NCI-H774 (cell line): ENCODE measurements around the gene NF1.
A peak's percentile ranks its signal among the peaks of the same experiment; 100 is the strongest.

Experiments used
- DNase-seq: peaks from one replicate; lab custom pipeline; 2025; lab: John Stamatoyannopoulos, UW

NF1 gene

DNA sequence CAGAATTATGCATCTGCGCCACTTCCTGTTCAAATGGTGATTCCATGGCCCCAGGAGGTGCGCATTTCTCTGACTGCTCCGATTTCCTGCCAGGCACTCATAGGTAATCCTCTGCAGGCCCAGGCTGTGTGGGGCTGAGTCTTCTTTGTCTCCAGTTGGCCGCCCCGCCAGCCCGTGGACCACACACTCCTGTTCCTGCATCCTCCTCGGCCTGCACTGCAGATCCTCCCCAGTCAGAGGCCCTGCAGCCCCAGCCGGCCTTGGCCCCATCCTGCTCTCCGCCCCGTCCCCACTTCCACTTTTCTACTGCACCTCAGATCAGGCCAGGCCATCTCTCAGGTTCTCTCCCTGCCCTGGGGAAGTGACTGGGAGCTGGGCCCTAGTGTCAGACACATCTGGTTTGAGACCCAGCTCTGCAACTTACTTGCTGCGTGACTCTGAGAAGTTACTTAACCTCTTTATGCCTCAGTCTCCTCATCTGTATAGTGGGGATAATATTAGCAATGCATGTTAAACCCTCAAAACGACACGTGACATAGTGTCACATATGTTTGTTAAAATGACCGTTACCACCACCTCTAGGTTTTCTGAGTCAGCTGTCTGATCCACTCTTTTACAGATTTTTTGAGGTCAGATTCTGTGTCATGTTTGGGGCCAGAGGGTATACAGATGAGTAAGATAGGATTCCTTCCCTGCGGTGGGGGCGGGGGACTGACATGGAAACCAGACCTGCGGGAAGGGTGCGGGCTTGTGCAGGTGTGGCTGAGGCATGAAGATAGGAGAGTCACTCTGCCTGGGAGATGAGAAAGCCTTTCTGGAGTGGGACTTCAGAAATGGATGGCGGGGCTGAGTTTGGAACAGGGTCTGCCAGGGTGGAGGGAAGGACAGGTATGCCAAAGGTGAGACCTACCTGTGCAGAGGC, 309.5 kb downstream of the NF1 start:
- no peak for DNase-seq

DNA sequence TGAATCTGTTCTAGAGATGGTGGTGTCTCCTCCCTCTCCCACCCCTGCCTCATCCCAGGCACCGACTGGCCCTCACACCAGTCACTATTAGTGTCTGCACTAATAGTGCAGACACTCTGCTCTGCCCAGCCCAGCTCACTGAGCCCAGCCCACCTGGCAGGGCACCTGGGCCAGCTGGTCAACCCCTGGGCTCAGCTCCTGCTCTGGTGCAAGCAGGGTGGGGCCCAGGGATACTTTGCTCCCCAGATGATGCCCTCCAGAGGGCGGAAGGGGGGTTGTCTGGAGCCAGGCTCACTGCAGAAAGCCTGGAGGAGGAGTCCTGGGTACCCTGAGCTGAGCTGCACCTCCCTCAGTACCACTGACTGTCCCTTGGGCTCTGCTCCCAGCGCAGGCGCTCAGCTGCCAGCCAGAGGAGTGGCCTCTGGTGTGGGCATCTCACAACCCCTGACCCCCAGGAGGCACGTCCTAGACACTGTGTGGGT, 311.2 kb downstream of the NF1 start:
- DNase-seq: no peak

DNA sequence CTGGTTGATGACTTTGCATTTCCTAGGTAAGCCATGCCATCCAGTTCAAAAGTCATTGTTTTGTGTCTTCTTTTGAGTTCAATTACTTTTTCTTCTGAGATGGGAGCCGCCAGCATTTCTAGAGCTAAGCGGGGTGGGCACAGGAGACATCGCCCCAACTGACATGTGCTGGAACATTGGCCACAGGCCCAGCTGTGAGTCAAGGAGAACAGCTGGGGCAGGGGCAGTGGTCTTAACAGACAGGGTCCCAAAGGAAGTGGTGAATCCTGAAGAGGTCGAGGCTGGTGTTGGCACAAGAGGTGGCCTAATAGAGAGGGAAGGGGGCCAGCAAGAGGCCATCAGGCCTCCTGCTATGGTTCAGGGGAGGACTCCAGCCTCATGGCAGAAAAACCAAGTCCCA, 313.8 kb downstream of the NF1 start:
- DNase-seq: no peak

DNA sequence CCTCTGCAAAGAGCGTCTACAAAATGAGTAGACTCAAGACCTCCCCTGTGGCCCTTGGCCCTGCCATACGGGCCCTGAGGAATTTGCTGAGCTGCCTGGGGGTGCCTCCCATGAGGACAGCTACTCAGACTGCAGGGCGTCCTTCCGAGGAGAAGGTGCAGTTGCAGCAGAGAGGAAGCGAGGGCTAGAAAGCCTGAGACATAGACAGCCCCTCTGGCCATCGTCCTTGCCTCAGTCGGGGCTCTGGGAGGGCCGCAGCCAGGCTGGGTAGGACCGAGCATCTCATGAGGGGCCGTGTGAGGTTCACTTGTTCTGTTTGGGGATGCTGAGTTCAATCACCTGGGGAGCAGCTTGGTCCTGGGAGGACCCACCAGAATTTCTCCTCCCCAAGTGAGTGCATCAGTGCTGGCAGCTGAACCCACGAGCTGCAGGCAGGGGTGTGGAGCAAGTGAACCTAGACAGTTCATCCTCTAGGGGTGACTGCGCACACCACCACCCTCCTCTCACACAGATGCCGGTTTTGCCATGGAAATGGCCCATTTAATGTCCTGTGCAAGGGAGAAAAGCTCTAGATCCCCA, 317.0 kb downstream of the NF1 start:
- DNase-seq: no peak

DNA sequence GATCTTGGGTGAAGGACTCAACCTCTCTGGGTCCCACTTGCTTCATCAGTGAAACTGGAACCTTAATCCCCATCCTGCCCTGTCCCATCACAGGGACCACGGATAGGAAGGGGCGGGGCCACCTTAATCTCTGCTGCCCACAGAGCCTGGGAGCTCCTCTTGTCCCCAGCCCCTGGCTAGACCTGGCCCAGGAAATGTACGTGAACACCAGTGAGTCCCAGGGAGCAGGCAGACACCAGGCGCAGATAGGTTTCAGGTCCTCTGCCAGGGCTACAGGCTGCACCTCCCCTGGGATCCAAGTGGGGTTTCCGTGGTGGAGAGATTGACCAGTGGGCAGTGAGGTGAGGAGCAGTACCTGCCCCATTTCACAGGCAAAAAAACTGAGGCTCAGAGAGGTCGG, 317.7 kb downstream of the NF1 start:
- no peak for DNase-seq

DNA sequence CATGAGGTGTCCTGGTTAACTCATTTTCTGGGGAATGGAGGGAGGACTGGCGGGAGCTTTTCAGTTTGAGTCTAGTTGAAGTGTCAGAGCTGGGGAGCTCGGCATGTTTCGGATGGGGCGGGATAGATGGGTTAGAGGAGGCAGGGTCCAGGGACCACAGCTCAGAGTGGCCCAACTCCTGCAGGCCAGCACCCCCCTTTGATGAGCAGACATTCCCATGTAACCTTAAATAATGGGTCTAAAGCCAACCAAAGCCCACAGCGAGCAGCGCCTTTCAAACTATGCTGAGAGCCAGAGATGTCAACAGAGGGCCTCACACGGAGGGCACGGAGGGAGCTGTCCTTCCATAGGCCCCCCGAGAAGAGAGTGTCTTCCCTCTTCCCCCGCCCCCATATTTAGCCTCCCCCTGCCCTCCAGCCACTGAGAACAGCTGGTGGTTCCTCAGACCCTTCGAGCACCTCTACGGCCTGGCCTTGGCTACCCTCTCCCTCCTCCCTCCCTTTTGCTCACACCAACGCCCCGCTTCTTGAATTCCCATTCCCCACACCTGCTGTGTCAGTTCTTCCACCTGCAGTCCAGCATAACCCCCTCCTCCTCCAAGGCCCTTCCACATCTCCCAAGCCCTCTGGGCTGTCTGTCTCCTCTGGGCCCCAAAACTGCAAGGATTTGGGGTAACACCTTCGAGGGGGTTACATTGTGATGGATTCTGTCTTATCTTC, 318.5 kb downstream of the NF1 start:
- DNase-seq: no peak

DNA sequence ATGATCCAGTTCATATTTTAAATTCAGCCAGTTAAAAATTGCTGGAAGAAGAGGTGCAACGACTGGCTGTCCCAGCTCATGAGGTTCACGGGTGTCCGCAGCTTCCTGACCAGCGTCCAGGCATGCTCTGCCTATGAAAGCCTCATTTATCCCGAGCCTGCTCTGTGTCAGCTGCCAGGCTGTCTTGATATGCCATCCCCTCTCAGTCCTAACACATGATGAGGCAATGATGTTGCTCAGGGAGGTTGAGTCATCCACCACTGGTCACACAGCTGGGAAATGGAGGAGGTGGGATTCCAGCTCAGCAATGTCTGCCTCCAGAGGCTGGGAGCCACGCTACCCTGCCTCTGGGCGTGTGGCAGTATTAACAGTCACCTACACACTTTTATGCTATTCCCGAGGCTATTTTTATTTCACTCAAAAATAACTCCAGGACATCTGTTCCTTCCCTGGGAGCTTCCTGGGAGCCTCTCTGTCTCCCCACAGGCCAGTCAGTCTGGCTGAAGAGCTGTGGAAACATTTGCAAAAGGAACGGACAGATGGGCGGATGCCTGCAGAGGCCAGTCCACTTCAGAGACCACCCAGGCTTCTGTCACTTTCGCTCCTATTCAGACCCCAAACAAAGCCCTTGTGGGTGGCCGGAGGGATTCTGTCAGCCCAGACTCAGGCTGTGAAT, 319.2 kb downstream of the NF1 start:
- no peak for DNase-seq

DNA sequence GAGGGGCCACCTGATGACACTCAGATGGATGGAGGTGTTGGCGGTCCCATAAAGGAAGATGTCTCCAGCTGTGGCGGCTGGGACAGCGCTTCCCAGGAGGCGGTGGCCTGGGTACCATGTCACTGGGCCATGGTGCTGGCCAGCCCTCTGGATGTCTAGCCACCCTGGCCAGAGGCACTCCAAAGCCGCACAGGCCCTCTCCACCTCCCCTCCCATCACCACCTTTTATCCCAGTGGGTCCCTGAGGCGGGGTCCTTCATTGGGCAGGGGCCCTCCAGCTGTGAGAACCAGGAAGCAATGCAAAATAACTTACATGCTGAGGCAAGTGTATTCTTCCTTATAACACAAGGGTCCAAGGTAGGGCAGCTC, 319.8 kb downstream of the NF1 start:
- no peak for DNase-seq

DNA sequence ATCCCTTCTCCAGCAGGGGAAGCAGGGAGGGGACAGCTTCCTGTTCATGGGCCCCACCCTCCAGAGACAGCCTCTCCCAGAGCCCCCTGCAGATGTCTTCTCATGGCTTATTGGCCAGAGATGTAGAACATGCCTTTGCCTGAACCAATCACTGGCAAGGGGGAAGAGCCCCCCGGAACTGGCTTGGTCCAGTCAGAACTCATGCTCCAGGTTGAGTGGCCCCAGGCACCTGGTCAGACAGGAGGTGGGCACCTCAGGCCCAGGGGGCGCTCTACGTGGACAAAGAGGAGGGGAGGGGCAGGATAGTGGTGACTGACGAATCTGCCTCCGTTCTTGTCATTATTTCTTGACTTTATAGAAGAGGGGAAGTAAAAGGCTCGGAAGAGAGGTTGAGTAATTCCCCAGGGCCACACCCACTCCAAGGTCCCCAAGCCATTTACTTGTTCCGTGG, 320.3 kb downstream of the NF1 start:
- DNase-seq: no peak

DNA sequence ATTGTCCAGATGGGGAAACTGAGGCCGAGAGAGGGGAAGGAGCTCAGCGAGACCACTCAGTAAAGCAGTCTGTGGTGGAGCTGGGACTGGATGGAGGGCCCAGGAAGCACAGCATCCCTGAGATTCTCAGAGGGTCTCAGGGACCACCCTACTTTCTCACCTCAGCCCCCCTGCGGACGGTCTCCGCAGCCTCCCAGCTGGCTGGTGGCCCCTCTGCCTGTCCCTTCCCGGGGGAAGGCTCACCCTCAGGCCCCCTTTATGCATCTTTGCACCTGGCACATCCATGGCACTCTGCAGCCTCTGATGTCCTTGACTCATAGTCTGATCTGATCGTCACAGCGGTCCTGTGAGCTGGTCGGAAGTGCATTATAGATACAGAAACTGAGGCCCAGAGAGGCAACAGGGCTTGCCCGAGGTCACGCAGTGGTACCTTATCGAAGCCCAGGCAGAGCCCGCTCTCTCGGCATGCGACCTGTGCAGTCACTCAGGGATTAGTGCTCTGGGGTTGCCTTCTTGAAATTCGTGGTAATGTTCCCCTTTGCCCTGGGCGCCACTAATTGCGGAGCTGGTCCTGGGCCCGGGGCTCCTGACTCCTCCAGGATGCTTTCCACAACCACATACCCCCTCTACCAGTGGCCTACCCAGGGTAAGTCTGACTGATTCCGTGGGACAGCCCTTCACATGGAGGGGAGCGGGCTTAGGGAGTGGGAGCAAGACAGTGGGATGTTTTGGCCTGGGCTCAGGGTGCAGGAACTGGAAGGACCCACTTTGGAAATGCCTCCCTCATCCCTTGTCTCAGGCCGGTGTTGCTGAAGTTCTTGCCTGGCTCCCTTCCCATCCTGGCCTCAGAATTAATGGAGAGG, 321.1 kb downstream of the NF1 start:
- no peak for DNase-seq

DNA sequence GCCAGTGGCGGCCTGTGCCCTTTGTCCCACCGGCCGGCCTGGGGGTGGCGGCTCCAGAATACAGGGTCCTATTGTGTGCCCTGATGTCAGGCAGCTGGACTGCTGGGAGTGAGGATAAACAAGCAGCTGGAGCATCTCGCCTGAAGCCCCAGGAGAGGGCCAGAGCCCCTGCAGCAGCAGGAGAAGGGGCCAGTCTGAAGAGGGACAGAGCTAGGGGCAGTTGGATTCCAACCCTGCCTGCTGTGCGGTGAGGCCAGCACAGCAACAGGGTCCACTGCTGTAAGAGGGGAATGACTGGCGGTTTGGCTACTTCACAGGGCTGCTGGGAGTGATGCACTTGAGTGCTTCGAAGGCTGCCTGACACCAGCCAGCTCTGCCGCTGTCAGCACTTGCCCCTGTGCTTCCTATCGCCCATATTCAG, 321.7 kb downstream of the NF1 start:
- DNase-seq: no peak

DNA sequence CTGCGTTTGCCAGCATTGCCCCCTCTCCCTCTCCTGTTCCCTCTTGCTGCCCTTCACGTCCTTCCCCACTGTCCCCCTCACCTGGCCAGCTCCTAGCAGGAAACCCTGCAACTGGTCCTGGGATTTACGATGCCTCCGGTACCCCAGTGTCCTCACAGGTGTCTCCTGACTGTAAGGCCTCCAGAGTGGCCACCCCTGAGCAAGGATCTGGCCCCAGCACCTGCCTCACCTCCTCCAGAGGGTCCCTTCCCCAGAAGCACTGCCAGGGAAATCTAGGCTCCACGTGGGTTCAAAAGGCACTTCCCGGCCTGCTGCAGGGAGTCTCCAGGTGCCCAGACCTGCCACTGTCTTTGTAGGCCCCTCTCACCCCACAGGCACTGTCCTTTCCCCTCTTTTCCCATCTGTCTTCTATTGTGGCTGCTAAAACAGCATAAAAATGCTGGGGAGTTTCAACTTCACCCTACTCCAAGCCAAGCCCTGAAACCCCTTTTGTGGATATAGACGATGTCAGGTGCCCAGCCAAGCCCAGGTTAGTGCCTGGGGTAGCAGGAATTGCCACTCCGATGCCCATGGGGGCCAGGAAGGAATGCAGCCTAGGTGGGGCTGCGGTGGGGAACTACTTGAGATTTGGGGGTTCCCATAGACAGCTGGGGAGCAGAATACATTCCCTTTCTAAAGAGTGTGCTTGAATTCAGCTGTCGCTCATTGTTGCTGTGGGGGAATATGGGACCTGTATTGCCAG, 322.4 kb downstream of the NF1 start:
- DNase-seq: no peak

DNA sequence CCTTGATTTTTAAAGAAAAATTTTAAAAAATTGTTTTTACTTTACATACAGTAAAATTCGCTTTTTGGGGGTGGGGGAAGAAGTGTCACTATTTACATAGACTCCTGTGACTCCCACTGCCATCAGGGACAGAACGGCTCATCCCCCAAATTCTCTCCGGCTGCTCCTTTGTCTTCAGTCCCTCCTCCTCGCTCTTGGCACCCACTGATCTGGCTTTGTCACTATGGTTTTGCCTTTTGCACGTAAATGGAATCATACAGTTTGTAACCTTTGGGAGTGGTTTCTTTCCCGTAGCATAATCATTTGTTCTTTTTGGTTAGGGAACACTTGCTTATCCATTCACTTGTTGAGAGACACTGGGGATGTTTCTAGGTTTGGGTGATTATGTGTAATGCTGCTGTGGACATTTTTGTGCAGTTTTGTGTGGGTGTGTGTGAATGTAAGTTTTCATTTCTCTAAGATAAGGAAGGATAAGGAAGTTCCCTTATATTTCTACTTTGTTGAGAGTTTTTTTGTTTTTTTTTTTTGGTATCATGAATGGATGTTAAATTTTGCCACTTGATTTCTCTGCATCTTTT, 324.1 kb downstream of the NF1 start:
- no peak for DNase-seq

DNA sequence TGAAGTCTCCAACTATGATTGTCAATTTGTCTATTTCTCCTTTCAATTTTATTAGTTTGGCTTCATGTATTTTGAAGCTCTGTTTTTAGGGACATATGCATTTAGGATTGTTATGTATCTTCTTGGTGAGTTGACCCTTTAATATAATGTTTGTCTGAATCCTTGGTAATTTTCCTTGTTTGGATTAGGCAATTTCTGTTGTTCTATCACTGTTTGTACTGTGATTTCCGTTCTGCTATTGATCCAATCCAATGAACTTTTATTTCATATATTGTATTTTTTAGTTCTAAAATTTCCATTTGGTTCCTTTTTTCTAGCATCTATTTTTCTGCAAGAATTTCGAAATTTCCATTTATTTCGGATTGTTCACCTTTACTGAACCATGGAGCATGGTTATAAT, 327.7 kb downstream of the NF1 start:
- no peak for DNase-seq

DNA sequence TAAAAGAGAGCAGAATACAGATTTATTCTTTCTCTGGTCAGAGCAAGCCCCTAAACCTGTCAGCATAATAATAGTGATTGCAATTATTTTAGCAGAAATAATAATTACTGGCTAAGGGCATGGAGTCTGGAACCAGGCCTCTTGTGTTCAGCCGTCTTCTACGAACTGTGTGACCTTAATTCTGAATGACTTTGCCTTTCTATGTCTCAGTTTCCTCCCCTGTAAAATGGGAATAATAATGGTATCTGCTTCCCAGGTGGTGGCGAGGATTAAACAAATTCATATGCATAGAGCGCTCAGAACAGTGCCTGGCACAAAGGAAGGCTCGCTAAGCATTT, 330.1 kb downstream of the NF1 start:
- no peak for DNase-seq

DNA sequence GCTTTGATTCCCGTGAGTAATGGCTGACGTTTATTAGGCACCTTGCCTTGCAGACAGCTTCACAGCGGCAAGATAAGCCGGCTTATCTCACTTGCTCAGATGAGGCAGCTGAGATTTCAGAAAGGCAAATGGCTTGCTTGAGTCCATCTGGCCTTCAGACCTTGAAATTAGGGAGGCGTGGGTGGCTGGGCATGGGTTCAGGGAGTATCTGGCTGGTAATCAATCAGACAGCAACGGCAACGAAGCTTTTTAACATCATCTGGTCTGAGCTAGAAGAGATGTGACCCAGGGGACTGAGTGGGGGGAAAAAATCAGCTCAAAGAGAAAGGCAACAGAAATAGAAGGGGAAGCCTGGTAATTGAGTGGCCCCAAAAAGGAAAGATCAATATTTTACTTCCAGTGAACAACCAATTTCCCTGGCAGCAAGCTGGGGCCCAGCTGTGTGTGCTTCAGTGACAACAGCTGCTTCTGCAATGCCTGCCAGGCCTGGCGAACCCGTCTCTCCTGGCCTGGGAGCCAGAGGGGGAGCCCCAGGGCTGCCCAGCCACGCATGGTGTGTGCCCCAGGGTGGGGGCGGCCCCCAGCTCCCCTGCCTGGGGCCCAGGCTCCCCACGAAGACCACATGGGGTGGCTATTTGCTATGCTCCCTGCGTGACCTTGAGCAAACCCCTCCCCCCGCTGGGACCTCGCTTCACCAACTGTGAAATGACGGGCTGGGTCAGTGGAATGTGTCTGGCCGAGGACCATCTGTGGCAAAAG, 330.7 kb downstream of the NF1 start:
- peak; percentile 13 for DNase-seq
